Loucy (cell line): ENCODE measurements around the gene HOXB4.

Experiments used
- EZH2phosphoT487 ChIP-seq: fragments of 200-600 bp; IDR thresholded peaks from 2 replicates; pipeline ENCODE4 v1.6.1; 2018; ENCODE audit warnings: antibody characterized with exemption, mild to moderate bottlenecking, moderate library complexity, borderline replicate concordance
- TF ChIP-seq, protein P1 (sequence below): fragments of 200-600 bp; sonication (generic); conservative IDR thresholded peaks from 2 replicates; pipeline ENCODE4 v1.5.1; 2014; ENCODE audit warnings: mild to moderate bottlenecking, antibody characterized with exemption, low read length

DNA sequence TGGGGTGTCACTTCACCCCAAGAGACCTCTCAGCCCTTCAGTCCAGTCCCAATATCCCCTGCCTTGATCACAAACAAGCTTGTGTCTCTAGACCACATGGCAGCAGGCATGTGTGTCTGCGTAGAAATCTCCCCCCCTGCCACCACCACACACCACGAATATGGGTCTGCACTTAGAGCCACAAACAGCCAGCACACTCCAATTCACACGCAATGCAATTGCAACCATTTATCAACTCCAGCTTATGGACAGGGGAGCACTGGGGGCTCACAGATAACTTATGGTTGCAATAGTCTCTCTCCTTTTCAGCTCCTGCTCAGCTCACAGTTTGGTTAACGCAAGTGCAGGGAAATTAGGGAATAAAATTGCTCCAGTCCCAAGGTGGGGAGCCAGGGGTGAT is 45.4 kb upstream of the HOXB4 start:
- TF ChIP-seq, protein P1, sequence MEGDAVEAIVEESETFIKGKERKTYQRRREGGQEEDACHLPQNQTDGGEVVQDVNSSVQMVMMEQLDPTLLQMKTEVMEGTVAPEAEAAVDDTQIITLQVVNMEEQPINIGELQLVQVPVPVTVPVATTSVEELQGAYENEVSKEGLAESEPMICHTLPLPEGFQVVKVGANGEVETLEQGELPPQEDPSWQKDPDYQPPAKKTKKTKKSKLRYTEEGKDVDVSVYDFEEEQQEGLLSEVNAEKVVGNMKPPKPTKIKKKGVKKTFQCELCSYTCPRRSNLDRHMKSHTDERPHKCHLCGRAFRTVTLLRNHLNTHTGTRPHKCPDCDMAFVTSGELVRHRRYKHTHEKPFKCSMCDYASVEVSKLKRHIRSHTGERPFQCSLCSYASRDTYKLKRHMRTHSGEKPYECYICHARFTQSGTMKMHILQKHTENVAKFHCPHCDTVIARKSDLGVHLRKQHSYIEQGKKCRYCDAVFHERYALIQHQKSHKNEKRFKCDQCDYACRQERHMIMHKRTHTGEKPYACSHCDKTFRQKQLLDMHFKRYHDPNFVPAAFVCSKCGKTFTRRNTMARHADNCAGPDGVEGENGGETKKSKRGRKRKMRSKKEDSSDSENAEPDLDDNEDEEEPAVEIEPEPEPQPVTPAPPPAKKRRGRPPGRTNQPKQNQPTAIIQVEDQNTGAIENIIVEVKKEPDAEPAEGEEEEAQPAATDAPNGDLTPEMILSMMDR, result no peak
- no peak for TF ChIP-seq EZH2phosphoT487
